SK-N-MC (cell line): ENCODE measurements around the gene OPCML.

ENCODE experiments used
- EZH2 ChIP-seq: fragments of 200-600 bp; sonication (generic); IDR thresholded peaks from one replicate; pipeline ENCODE4 v1.6.1; 2017; ENCODE audit warnings: antibody characterized with exemption
- FOXP2 ChIP-seq: optimal IDR thresholded peaks from 2 replicates; pipeline ENCODE3; 2011; ENCODE audit warnings: mild to moderate bottlenecking, moderate library complexity; ENCODE audit not compliant: insufficient read depth; ENCODE audit errors: extremely low read length, control extremely low read depth
- POLR2AphosphoS5 ChIP-seq: IDR thresholded peaks from 2 replicates; pipeline ENCODE4 v1.6.1; 2012; ENCODE audit warnings: mild to moderate bottlenecking, low read depth, low read length, borderline replicate concordance

DNA sequence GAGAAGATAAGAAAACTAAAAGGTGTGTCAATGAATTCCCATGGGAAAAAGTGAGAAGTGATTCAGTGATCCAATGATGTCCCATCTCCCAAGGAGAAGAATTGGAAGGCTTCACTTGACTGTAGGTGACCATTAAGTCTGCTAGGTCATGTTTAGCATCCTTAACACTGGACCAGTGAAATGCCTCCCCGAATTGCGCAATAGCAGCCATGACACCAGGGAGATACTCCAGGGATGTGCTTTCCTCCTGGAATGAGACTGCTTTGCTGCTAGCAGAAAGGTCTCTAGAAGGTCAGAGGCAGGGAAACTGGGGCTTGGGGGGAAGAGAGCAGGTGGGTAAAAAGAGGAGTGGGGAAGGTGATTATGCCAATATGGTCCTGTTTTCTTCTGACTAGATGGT is 364.3 kb downstream of the OPCML start:
- TF ChIP-seq EZH2 (no peak), POLR2AphosphoS5 (no peak), FOXP2 (no peak)
